HEK293 (cell line): ENCODE measurements around the gene CACNB4.

Experiments
- CTCF ChIA-PET: fragments of 350-600 bp; formaldehyde crosslinking; extraction: SDS; loops from one replicate; lab custom pipeline; 2021; ENCODE audit warnings: antibody characterized with exemption; lab: Yijun Ruan, JAX
- POLR2A ChIA-PET: fragments of 300-600 bp; formaldehyde crosslinking; extraction: SDS; loops from one replicate; lab custom pipeline; 2020; ENCODE audit warnings: antibody characterized with exemption, inconsistent platforms; lab: Yijun Ruan, JAX
- H3K27ac ChIP-seq: fragments of 200-500 bp; sonication (Bioruptor generic); 2 replicates; pipeline ENCODE4 v1.5.1; 2014; ENCODE audit warnings: low read depth, low read length, control low read depth, inconsistent platforms; ENCODE audit errors: extremely low read depth
- H3K36me3 ChIP-seq, 2 experiments: fragments of 200-500 bp in 1 of 2; sonication (Bioruptor generic) in 1 of 2; 1 replicate in 1 of 2; 2 replicates in 1 of 2; pipeline ENCODE4 v1.5.1; 2014 to 2017; ENCODE audit warnings: inconsistent platforms in 2 of 2, low read length in 2 of 2; ENCODE audit not compliant: control insufficient read depth in 2 of 2, insufficient read depth in 1 of 2
- H3K4me1 ChIP-seq: fragments of 200-500 bp; sonication (Bioruptor generic); 2 replicates; pipeline ENCODE4 v1.5.1; 2014; ENCODE audit warnings: mild to moderate bottlenecking, low read length, inconsistent platforms; ENCODE audit not compliant: control insufficient read depth, insufficient read depth
- H3K4me3 ChIP-seq: 2 replicates; pipeline ENCODE4 v1.5.1; 2011; ENCODE audit warnings: low read depth, mild to moderate bottlenecking, control low read depth, low read length, moderate library complexity
- H3K9me3 ChIP-seq: fragments of 200-500 bp; sonication (Bioruptor generic); 2 replicates; pipeline ENCODE4 v1.5.1; 2014; ENCODE audit warnings: low read depth, low read length, inconsistent platforms; ENCODE audit not compliant: control insufficient read depth, insufficient read depth
- GFI1B ChIP-seq: fragments of 450-650 bp; formaldehyde crosslinking; IDR thresholded peaks from 2 replicates; pipeline ENCODE4 v1.5.1; 2016; ENCODE audit warnings: missing biosample characterization, missing genetic modification characterization
- REST ChIP-seq: fragments of 450-650 bp; formaldehyde crosslinking; IDR thresholded peaks from 2 replicates; pipeline ENCODE4 v1.5.1; 2016; ENCODE audit warnings: missing biosample characterization, missing genetic modification characterization
- SCRT2 ChIP-seq: fragments of 450-650 bp; formaldehyde crosslinking; IDR thresholded peaks from 2 replicates; pipeline ENCODE4 v1.5.1; 2016; ENCODE audit warnings: missing biosample characterization, missing genetic modification characterization
- SP2 ChIP-seq: fragments of 450-650 bp; formaldehyde crosslinking; IDR thresholded peaks from 2 replicates; pipeline ENCODE4 v1.5.1; 2016; ENCODE audit warnings: missing biosample characterization, missing genetic modification characterization
- YY2 ChIP-seq: fragments of 450-650 bp; formaldehyde crosslinking; IDR thresholded peaks from 2 replicates; pipeline ENCODE4 v1.5.1; 2016; ENCODE audit warnings: missing biosample characterization, missing genetic modification characterization
- ZFP3 ChIP-seq: fragments of 450-650 bp; formaldehyde crosslinking; IDR thresholded peaks from 2 replicates; pipeline ENCODE4 v1.5.1; 2016; ENCODE audit warnings: low read depth, missing biosample characterization, missing genetic modification characterization
- ZNF114 ChIP-seq: fragments of 450-650 bp; formaldehyde crosslinking; IDR thresholded peaks from 2 replicates; pipeline ENCODE4 v1.5.0; 2017; ENCODE audit warnings: missing biosample characterization, missing genetic modification characterization
- ZNF292 ChIP-seq: fragments of 450-650 bp; formaldehyde crosslinking; IDR thresholded peaks from 2 replicates; pipeline ENCODE4 v1.5.1; 2016; ENCODE audit warnings: low read depth, missing biosample characterization, missing genetic modification characterization, borderline replicate concordance
- ZNF433 ChIP-seq: fragments of 450-650 bp; formaldehyde crosslinking; IDR thresholded peaks from 2 replicates; pipeline ENCODE4 v1.5.1; 2016; ENCODE audit warnings: missing biosample characterization, missing genetic modification characterization, low read depth
- ZNF501 ChIP-seq: fragments of 450-650 bp; formaldehyde crosslinking; IDR thresholded peaks from 2 replicates; pipeline ENCODE4 v1.5.1; 2016; ENCODE audit warnings: missing biosample characterization, missing genetic modification characterization
- ZNF513 ChIP-seq: fragments of 450-650 bp; IDR thresholded peaks from 2 replicates; pipeline ENCODE4 v1.5.1; 2018; ENCODE audit warnings: missing biosample characterization, missing genetic modification characterization
- ZNF529 ChIP-seq: fragments of 450-650 bp; formaldehyde crosslinking; IDR thresholded peaks from 2 replicates; pipeline ENCODE4 v1.5.1; 2017; ENCODE audit warnings: missing genetic modification characterization, missing biosample characterization; ENCODE audit not compliant: insufficient replicate concordance
- ZNF549 ChIP-seq: fragments of 450-650 bp; IDR thresholded peaks from 2 replicates; pipeline ENCODE4 v1.5.1; 2018; ENCODE audit warnings: missing biosample characterization, missing genetic modification characterization, mild to moderate bottlenecking, inconsistent platforms, moderate library complexity
- ZNF654 ChIP-seq: fragments of 450-650 bp; formaldehyde crosslinking; IDR thresholded peaks from 2 replicates; pipeline ENCODE4 v1.5.1; 2016; ENCODE audit warnings: low read depth, missing biosample characterization, missing genetic modification characterization
- ZNF707 ChIP-seq: fragments of 450-650 bp; formaldehyde crosslinking; IDR thresholded peaks from 2 replicates; pipeline ENCODE4 v1.5.1; 2016; ENCODE audit warnings: missing biosample characterization, missing genetic modification characterization
- ZSCAN30 ChIP-seq: fragments of 450-650 bp; IDR thresholded peaks from 2 replicates; pipeline ENCODE4 v1.5.1; 2018; ENCODE audit warnings: missing biosample characterization, mild to moderate bottlenecking, missing genetic modification characterization, moderate library complexity
- ZXDB ChIP-seq: fragments of 450-650 bp; formaldehyde crosslinking; IDR thresholded peaks from 2 replicates; pipeline ENCODE4 v1.5.1; 2016; ENCODE audit warnings: missing biosample characterization, missing genetic modification characterization
- TF ChIP-seq, protein P1 (sequence below): fragments of 450-650 bp; formaldehyde crosslinking; IDR thresholded peaks from 2 replicates; pipeline ENCODE4 v1.5.1; 2016; ENCODE audit warnings: missing biosample characterization, missing genetic modification characterization
- TF ChIP-seq, protein P2 (sequence below): fragments of 450-650 bp; formaldehyde crosslinking; IDR thresholded peaks from 2 replicates; pipeline ENCODE4 v1.5.1; 2016; ENCODE audit warnings: missing biosample characterization, missing genetic modification characterization, borderline replicate concordance

CACNB4 gene

GRCh38 chr2:151810489-151810888 is 288.4 kb downstream of the CACNB4 start:
- Histone ChIP-seq H3K36me3 (peaks cover 22 to 73% of the 10 kb centered on the region in 2 experiments), H3K4me3 (no peak overlapping the region), H3K9me3 (no peaks in the 10 kb centered on the region), H3K27ac (no peak overlapping the region), H3K4me1 (no peaks in the 10 kb centered on the region)
- CTCF ChIA-PET, result interaction anchor here (0.8 kb wide), 1 partner anchor 77 kb away, joined by 4 read pairs; no protein-coding TSS in a partner anchor
- no peak for TF ChIP-seq ZNF114 (tag by site-specific recombination)
- TF ChIP-seq, protein P1, sequence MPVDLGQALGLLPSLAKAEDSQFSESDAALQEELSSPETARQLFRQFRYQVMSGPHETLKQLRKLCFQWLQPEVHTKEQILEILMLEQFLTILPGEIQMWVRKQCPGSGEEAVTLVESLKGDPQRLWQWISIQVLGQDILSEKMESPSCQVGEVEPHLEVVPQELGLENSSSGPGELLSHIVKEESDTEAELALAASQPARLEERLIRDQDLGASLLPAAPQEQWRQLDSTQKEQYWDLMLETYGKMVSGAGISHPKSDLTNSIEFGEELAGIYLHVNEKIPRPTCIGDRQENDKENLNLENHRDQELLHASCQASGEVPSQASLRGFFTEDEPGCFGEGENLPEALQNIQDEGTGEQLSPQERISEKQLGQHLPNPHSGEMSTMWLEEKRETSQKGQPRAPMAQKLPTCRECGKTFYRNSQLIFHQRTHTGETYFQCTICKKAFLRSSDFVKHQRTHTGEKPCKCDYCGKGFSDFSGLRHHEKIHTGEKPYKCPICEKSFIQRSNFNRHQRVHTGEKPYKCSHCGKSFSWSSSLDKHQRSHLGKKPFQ (tag by site-specific recombination), result no peak
- no peak for TF ChIP-seq GFI1B (tag by site-specific recombination)
- TF ChIP-seq ZNF292, result no peak
- no peak for TF ChIP-seq ZNF513 (tag by site-specific recombination)
- no peak for TF ChIP-seq ZNF501 (tag by site-specific recombination)
- no peak for TF ChIP-seq ZNF549
- TF ChIP-seq REST, result no peak
- TF ChIP-seq ZNF654, result no peak
- TF ChIP-seq ZNF529 (tag by site-specific recombination), result no peak
- TF ChIP-seq SP2 (tag by site-specific recombination), result no peak
- TF ChIP-seq SCRT2 (tag by site-specific recombination), result no peak
- TF ChIP-seq ZXDB (tag by site-specific recombination), result no peak
- TF ChIP-seq ZSCAN30 (tag by site-specific recombination), result no peak
- no peak for TF ChIP-seq ZFP3 (tag by site-specific recombination)
- TF ChIP-seq, protein P2, sequence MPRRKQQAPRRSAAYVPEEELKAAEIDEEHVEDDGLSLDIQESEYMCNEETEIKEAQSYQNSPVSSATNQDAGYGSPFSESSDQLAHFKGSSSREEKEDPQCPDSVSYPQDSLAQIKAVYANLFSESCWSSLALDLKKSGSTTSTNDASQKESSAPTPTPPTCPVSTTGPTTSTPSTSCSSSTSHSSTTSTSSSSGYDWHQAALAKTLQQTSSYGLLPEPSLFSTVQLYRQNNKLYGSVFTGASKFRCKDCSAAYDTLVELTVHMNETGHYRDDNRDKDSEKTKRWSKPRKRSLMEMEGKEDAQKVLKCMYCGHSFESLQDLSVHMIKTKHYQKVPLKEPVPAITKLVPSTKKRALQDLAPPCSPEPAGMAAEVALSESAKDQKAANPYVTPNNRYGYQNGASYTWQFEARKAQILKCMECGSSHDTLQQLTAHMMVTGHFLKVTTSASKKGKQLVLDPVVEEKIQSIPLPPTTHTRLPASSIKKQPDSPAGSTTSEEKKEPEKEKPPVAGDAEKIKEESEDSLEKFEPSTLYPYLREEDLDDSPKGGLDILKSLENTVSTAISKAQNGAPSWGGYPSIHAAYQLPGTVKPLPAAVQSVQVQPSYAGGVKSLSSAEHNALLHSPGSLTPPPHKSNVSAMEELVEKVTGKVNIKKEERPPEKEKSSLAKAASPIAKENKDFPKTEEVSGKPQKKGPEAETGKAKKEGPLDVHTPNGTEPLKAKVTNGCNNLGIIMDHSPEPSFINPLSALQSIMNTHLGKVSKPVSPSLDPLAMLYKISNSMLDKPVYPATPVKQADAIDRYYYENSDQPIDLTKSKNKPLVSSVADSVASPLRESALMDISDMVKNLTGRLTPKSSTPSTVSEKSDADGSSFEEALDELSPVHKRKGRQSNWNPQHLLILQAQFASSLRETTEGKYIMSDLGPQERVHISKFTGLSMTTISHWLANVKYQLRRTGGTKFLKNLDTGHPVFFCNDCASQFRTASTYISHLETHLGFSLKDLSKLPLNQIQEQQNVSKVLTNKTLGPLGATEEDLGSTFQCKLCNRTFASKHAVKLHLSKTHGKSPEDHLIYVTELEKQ, result no peak
- no peak for TF ChIP-seq ZNF433 (tag by site-specific recombination)
- TF ChIP-seq YY2 (tag by site-specific recombination), result no peak
- TF ChIP-seq ZNF707 (tag by site-specific recombination), result no peak
- TF ChIP-seq, all 188 proteins: peak for 0
- POLR2A ChIA-PET, result no interaction called here
